Thoracic aorta (tissue), 2 donors: ENCODE results near the gene AMIGO2. TPM values are rescaled to one million over a fixed set of nuclear protein-coding genes. Genes with fewer than 3 reads are reported as not detected.

Experiments
- ATAC-seq: fragments of 150-250 bp; one replicate; pipeline ENCODE4 v1.8.0; 2017; ENCODE audit warnings: low read depth; ENCODE audit not compliant: insufficient number of reproducible peaks, low FRiP score
- DNase-seq: peaks from one replicate; pipeline ENCODE4 v3.0.0-alpha.2; 2020; ENCODE audit warnings: low spot score
- H3K27ac ChIP-seq, 2 donors: fragments of 200-600 bp; sonication (generic); 1 replicate in 1 of 2; 2 replicates in 1 of 2; pipeline ENCODE4 v1.5.1; 2016; ENCODE audit warnings: mild to moderate bottlenecking in 2 of 2, moderate library complexity in 2 of 2
- H3K27me3 ChIP-seq: fragments of 200-600 bp; sonication (generic); replicated peaks from 2 replicates; pipeline ENCODE4 v1.6.0; 2016; ENCODE audit warnings: mild to moderate bottlenecking; ENCODE audit not compliant: insufficient read depth
- H3K36me3 ChIP-seq: fragments of 200-600 bp; sonication (generic); one replicate; pipeline ENCODE4 v1.5.1; 2016
- H3K4me1 ChIP-seq, 2 donors: fragments of 200-600 bp; sonication (generic); 1 replicate in 1 of 2; 2 replicates in 1 of 2; pipeline versions ENCODE4 v1.5.1 to v1.6.0; 2016; ENCODE audit warnings: low read depth in 2 of 2, mild to moderate bottlenecking in 1 of 2; ENCODE audit not compliant: control insufficient read depth in 1 of 2
- H3K4me3 ChIP-seq: fragments of 200-600 bp; sonication (generic); 2 replicates; pipeline ENCODE4 v1.5.1; 2016; ENCODE audit warnings: mild to moderate bottlenecking
- H3K9me3 ChIP-seq: fragments of 200-600 bp; sonication (generic); 2 replicates; pipeline ENCODE4 v1.5.1; 2016
- CTCF ChIP-seq: fragments of 200-600 bp; sonication (generic); IDR thresholded peaks from one replicate; pipeline ENCODE4 v1.5.1; 2019; ENCODE audit warnings: antibody characterized with exemption
- total RNA-seq, 2 donors: library from RNA; depleted of rRNA; stranded (reverse); fragments of >200 nt; gene quantifications; one replicate each; pipeline versions ENCODE4 v1.1.0 to v1.2.3, GENCODE V29; 2016

The AMIGO2 gene
- total RNA-seq, 2 donors from 2014 or later, result 10.9 to 32.1 TPM

GRCh38 chr12:47028186-47028585 is 51.6 kb downstream of the AMIGO2 start:
- DNase-seq (no peak), ATAC-seq (no peak)
- no peaks in the 10 kb centered on the region for H3K27me3 ChIP-seq
- H3K4me3 ChIP-seq, result no peak overlapping the region
- TF ChIP-seq CTCF, result no peak
- H3K4me1 ChIP-seq, result peaks cover 0 to 5% of the 10 kb centered on the region in 2 donors
- no peaks in the 10 kb centered on the region for H3K36me3 ChIP-seq
- no peaks in the 10 kb centered on the region for H3K9me3 ChIP-seq
- H3K27ac ChIP-seq, result no peak overlapping the region

Other genes with a start within 250 kb of the AMIGO2 start
- gene PCED1B, start 338 bp downstream of the AMIGO2 start, total RNA-seq, result 10 to 100 TPM in 1 of 2 donors, 1 to 10 TPM in 1; 6.6 to 12.3 TPM